OCI-LY3 (cell line): ENCODE results near the gene UBE2E1.

Experiments
- EZH2phosphoT487 ChIP-seq: fragments of 200-600 bp; shearing (Covaris generic); IDR thresholded peaks from 2 replicates; pipeline ENCODE4 v1.6.1; 2018; ENCODE audit warnings: antibody characterized with exemption, mixed run types, low read depth
- TF ChIP-seq, protein P1 (sequence below): fragments of 200-600, 300-600 bp; sonication (generic); IDR thresholded peaks from 2 replicates; pipeline ENCODE4 v1.5.1; 2014; ENCODE audit warnings: antibody characterized with exemption, low read length, low read depth

DNA sequence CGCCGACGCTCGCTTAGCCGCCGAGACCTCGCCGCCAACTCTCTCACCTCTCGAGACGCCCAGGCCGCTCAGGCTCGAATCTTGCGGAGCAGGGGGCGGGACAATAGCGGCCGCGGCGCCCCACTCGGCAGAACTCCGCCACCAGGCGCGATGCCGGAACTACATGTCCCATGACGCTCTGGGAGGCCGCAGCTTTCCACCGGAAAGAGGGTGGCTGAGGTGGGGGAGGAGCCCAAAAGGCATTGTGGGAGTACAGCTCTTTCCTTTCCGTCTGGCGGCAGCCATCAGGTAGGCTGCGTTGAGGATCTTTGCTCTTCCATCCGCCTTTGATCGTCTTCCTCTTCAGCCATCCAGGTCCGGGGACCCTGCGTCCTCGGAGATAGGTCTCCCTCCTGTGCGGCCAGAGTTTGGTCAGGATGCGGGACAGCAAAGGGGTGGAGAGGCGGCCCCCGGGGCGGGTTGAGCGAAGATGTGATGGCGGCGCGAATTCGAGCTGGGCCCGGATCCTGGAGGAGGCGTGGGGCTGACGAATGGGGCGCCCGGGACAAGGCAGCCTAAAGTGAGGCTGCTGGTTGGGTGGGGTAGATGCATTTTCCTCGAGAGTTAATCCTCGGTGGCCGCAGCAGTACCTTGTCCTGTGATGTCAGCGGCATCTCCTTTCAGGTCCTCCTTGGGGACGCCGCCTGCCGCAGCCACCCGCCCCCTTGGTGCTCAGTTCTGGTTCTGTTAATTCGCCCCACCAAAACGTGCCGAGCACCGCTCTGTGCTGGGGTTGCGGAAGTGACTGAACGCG lies 111.3 kb downstream of the UBE2E1 start, which contains the start of the genes NKIRAS1 and RPL15:
- TF ChIP-seq, protein P1, sequence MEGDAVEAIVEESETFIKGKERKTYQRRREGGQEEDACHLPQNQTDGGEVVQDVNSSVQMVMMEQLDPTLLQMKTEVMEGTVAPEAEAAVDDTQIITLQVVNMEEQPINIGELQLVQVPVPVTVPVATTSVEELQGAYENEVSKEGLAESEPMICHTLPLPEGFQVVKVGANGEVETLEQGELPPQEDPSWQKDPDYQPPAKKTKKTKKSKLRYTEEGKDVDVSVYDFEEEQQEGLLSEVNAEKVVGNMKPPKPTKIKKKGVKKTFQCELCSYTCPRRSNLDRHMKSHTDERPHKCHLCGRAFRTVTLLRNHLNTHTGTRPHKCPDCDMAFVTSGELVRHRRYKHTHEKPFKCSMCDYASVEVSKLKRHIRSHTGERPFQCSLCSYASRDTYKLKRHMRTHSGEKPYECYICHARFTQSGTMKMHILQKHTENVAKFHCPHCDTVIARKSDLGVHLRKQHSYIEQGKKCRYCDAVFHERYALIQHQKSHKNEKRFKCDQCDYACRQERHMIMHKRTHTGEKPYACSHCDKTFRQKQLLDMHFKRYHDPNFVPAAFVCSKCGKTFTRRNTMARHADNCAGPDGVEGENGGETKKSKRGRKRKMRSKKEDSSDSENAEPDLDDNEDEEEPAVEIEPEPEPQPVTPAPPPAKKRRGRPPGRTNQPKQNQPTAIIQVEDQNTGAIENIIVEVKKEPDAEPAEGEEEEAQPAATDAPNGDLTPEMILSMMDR: no peak
- no peak for TF ChIP-seq EZH2phosphoT487
